IMR-90 (cell line): Measurements from ENCODE around the gene SNRPD3. TPM values are rescaled to one million over a fixed set of nuclear protein-coding genes. Genes with fewer than 3 reads are reported as not detected.
A peak's percentile ranks its signal among the peaks of the same experiment; 100 is the strongest.

Experiments used
- ATAC-seq: fragments of 200-7000 bp; cut with Tn5 transposase; 2 replicates; pipeline ENCODE4 v1.9.1; 2020; ENCODE audit warnings: low read depth, mild to moderate bottlenecking, moderate library complexity
- BruUV-seq: library from RNA; stranded (reverse); fragments of 400-500 nt; replicated peaks from 2 replicates; lab custom pipeline; 2021; lab: Mats Ljungman, UMichigan
- CTCF ChIA-PET: fragments of 300-600 bp; formaldehyde crosslinking; extraction: SDS; loops from one replicate; lab custom pipeline; 2021; ENCODE audit warnings: antibody characterized with exemption; lab: Yijun Ruan, JAX
- POLR2A ChIA-PET: fragments of 300-600 bp; sonication (Branson Sonifier 250); formaldehyde crosslinking; loops from one replicate; lab custom pipeline; 2022; ENCODE audit warnings: antibody characterized with exemption; ENCODE audit not compliant: unreplicated experiment; lab: Charles Lee
- DNase-seq: peaks from one replicate; pipeline ENCODE4 v3.0.0; 2013
- H2AFZ ChIP-seq: replicated peaks from 2 replicates; pipeline ENCODE3; 2013; ENCODE audit warnings: low read length, mild to moderate bottlenecking; ENCODE audit not compliant: poor library complexity
- H2AK5ac ChIP-seq: 2 replicates; pipeline ENCODE4 v1.6.1; 2013; ENCODE audit warnings: low read depth, low read length, inconsistent platforms
- H2AK9ac ChIP-seq: replicated peaks from 2 replicates; pipeline ENCODE3; 2013; ENCODE audit warnings: mild to moderate bottlenecking, low read depth, low read length, moderate library complexity; ENCODE audit not compliant: poor library complexity
- H2BK120ac ChIP-seq: 2 replicates; pipeline ENCODE4 v1.6.1; 2013; ENCODE audit warnings: low read depth, low read length, inconsistent platforms
- H2BK15ac ChIP-seq: 3 replicates; pipeline ENCODE4 v1.6.1; 2013; ENCODE audit warnings: low read depth, low read length, inconsistent platforms
- H2BK20ac ChIP-seq: 2 replicates; pipeline ENCODE4 v1.6.1; 2013; ENCODE audit warnings: low read depth, mild to moderate bottlenecking, inconsistent platforms, low read length, moderate library complexity
- H2BK5ac ChIP-seq: 2 replicates; pipeline ENCODE4 v1.6.1; 2013; ENCODE audit warnings: mild to moderate bottlenecking, low read depth, low read length, inconsistent platforms; ENCODE audit not compliant: poor library complexity, severe bottlenecking
- H3K14ac ChIP-seq: replicated peaks from 2 replicates; pipeline ENCODE4 v1.6.1; 2013; ENCODE audit warnings: low read depth, low read length, inconsistent platforms
- H3K18ac ChIP-seq: 2 replicates; pipeline ENCODE4 v1.6.1; 2013; ENCODE audit warnings: low read depth, low read length, control low read depth
- H3K23ac ChIP-seq: 2 replicates; pipeline ENCODE4 v1.6.1; 2013; ENCODE audit warnings: low read depth, low read length, inconsistent platforms
- H3K27ac ChIP-seq: 2 replicates; pipeline ENCODE4 v1.5.1; 2013; ENCODE audit warnings: mild to moderate bottlenecking, control low read depth, low read length; ENCODE audit not compliant: insufficient read depth
- H3K27me3 ChIP-seq: 2 replicates; pipeline ENCODE4 v1.6.1; 2013; ENCODE audit warnings: low read length; ENCODE audit not compliant: control insufficient read depth, insufficient read depth
- H3K36me3 ChIP-seq: 2 replicates; pipeline ENCODE4 v1.6.1; 2013; ENCODE audit warnings: low read length, mixed read lengths; ENCODE audit not compliant: control insufficient read depth, insufficient read depth
- H3K4ac ChIP-seq: 2 replicates; pipeline ENCODE4 v1.6.1; 2013; ENCODE audit warnings: low read depth, low read length, inconsistent platforms
- H3K4me1 ChIP-seq: 2 replicates; pipeline ENCODE4 v1.6.1; 2013; ENCODE audit warnings: low read length, mixed read lengths; ENCODE audit not compliant: control insufficient read depth, insufficient read depth
- H3K4me2 ChIP-seq: 2 replicates; pipeline ENCODE4 v1.6.1; 2013; ENCODE audit warnings: low read depth, mild to moderate bottlenecking, control low read depth, low read length, moderate library complexity
- H3K4me3 ChIP-seq: 2 replicates; pipeline ENCODE4 v1.5.1; 2013; ENCODE audit warnings: low read depth, mild to moderate bottlenecking, control low read depth, low read length, moderate library complexity; ENCODE audit not compliant: insufficient read depth
- H3K56ac ChIP-seq: 2 replicates; pipeline ENCODE4 v1.6.1; 2013; ENCODE audit warnings: low read length, inconsistent platforms; ENCODE audit not compliant: insufficient read depth; ENCODE audit errors: extremely low read depth
- H3K79me1 ChIP-seq, 2 experiments: 2 replicates each; pipeline ENCODE4 v1.6.1; 2013; ENCODE audit warnings: low read length in 2 of 2, inconsistent platforms in 1 of 2, low read depth in 1 of 2
- H3K9ac ChIP-seq: 2 replicates; pipeline ENCODE4 v1.6.1; 2013; ENCODE audit warnings: low read depth, low read length, control low read depth
- H3K9me1 ChIP-seq: 2 replicates; pipeline ENCODE4 v1.6.1; 2013; ENCODE audit warnings: low read length, inconsistent platforms; ENCODE audit not compliant: insufficient read depth
- H3K9me3 ChIP-seq: 2 replicates; pipeline ENCODE4 v1.6.1; 2013; ENCODE audit warnings: low read length; ENCODE audit not compliant: control insufficient read depth, insufficient read depth
- H4K20me1 ChIP-seq: 2 replicates; pipeline ENCODE4 v1.6.1; 2013; ENCODE audit warnings: low read length, inconsistent platforms; ENCODE audit not compliant: insufficient read depth
- H4K5ac ChIP-seq: 2 replicates; pipeline ENCODE4 v1.6.1; 2013; ENCODE audit warnings: mild to moderate bottlenecking, low read depth, low read length, control low read depth
- H4K8ac ChIP-seq, 2 experiments: 2 replicates each; pipeline ENCODE4 v1.6.1; 2013; ENCODE audit warnings: low read depth in 2 of 2, low read length in 2 of 2, control low read depth in 1 of 2, inconsistent platforms in 1 of 2
- H4K91ac ChIP-seq: 2 replicates; pipeline ENCODE4 v1.6.1; 2013; ENCODE audit warnings: low read depth, low read length, inconsistent platforms; ENCODE audit not compliant: insufficient read depth
- CHD1 ChIP-seq: IDR thresholded peaks from 2 replicates; pipeline ENCODE4 v1.6.1; 2012; ENCODE audit warnings: low read depth, low read length, improper control_type of control experiment
- CTCF ChIP-seq: conservative IDR thresholded peaks from 2 replicates; pipeline ENCODE4 v1.5.1; 2012; ENCODE audit warnings: mild to moderate bottlenecking, low read depth, low read length, improper control_type of control experiment
- ELK1 ChIP-seq: fragments of 150-350 bp; IDR thresholded peaks from 2 replicates; pipeline ENCODE4 v1.6.1; 2016; ENCODE audit warnings: low read depth, mild to moderate bottlenecking, low read length, moderate library complexity, borderline replicate concordance
- MAFK ChIP-seq: IDR thresholded peaks from 2 replicates; pipeline ENCODE4 v1.6.1; 2012; ENCODE audit warnings: low read depth, low read length, improper control_type of control experiment
- MAZ ChIP-seq: IDR thresholded peaks from 2 replicates; pipeline ENCODE4 v1.6.1; 2012; ENCODE audit warnings: low read depth, mild to moderate bottlenecking, low read length, improper control_type of control experiment, moderate library complexity, borderline replicate concordance
- NFE2L2 ChIP-seq: fragments of 150-350 bp; IDR thresholded peaks from 2 replicates; pipeline ENCODE4 v1.6.1; 2016; ENCODE audit warnings: low read depth, mild to moderate bottlenecking, low read length
- POLR2A ChIP-seq: IDR thresholded peaks from 2 replicates; pipeline ENCODE4 v1.6.1; 2012; ENCODE audit warnings: mild to moderate bottlenecking, low read depth, low read length
- RFX5 ChIP-seq: IDR thresholded peaks from 2 replicates; pipeline ENCODE4 v1.8.0; 2012; ENCODE audit warnings: low read depth, mild to moderate bottlenecking, low read length, moderate library complexity
- USF2 ChIP-seq: fragments of 150-350 bp; IDR thresholded peaks from 2 replicates; pipeline ENCODE4 v1.6.1; 2017; ENCODE audit warnings: mild to moderate bottlenecking, antibody characterized with exemption, low read length, low read depth
- WGBS, 2 experiments: methylation state at CpG; one replicate each; pipeline versions ENCODE4 v1.1.5 to v1.1.7; 2013; ENCODE audit warnings: missing lambda C conversion rate in 2 of 2; ENCODE audit not compliant: insufficient read length in 1 of 2; ENCODE audit errors: extremely low coverage in 2 of 2; 5-methylcytosine and 5-hydroxymethylcytosine counted together
- dilution Hi-C: fragments of 300-500 bp; cut with HindIII; formaldehyde crosslinking; loops from one replicate; pipeline ENCODE4 v1.14.3; 2018; ENCODE audit warnings: low sequenced_read_pairs; ENCODE audit not compliant: unreplicated experiment
- in situ Hi-C: fragments of 300-500 bp; cut with MboI; formaldehyde crosslinking; loops from 3 replicates; pipeline ENCODE4 v1.14.3; 2019; ENCODE audit warnings: low sequenced_read_pairs, inconsistent platforms, mixed read lengths
- intact Hi-C: fragments of 100-400 bp; cut with micrococcal nuclease; formaldehyde crosslinking; loops from 2 replicates; pipeline ENCODE4 v1.10.0; 2022
- polyA plus RNA-seq, 3 experiments: library from polyadenylated mRNA; depleted of rRNA; stranded (reverse); fragments of >200 nt; gene quantifications; 2 replicates each; pipeline ENCODE4 v1.2.3, GENCODE V29; 2012; ENCODE audit warnings: low replicate concordance in 1 of 3
- total RNA-seq: library from RNA; depleted of rRNA; stranded (reverse); fragments of >200 nt; gene quantifications from 2 replicates; pipeline ENCODE4 v1.2.3, GENCODE V29; 2012

The SNRPD3 gene
- total and polyA plus RNA-seq, 2 of the 4 experiments (the other 2 are of a cell fraction) = 158 to 283 TPM

GRCh38 chr22:24564376-24565058 is 8.7 kb downstream of the SNRPD3 start:
- Histone ChIP-seq H2BK5ac (no peak overlapping the region), H3K9ac (no peak overlapping the region), H4K91ac (no peak overlapping the region), H3K36me3 (peaks cover 33% of the 10 kb centered on the region), H2BK15ac (no peak overlapping the region), H3K23ac (no peak overlapping the region), H2AK5ac (no peak overlapping the region), H3K27me3 (no peaks in the 10 kb centered on the region), H3K18ac (no peak overlapping the region), H3K9me1 (peaks cover 14% of the 10 kb centered on the region; the same call in 1 of the 2 replicates), H3K27ac (no peak overlapping the region), H4K20me1 (peaks cover 67% of the 10 kb centered on the region), H3K4me2 (no peak overlapping the region), H4K8ac (no peak overlapping the region), H3K14ac (no peak overlapping the region), H2AK9ac (no peak overlapping the region), H4K5ac (no peak overlapping the region), H3K56ac (no peak overlapping the region), H3K4me3 (no peak overlapping the region), H2BK120ac (no peak overlapping the region), H3K4me1 (no peaks in the 10 kb centered on the region; the same call in 1 of the 2 replicates), H2BK20ac (no peak overlapping the region), H3K4ac (no peak overlapping the region), H3K9me3 (no peaks in the 10 kb centered on the region), H3K79me1 (peaks cover 37 to 75% of the 10 kb centered on the region in 2 experiments), H2AFZ (no peak overlapping the region)
- ChIA-PET CTCF (no interaction called here), POLR2A (interaction anchor here (0.5 kb wide), 1 partner anchor 9 kb away, joined by 3 read pairs; no protein-coding TSS in a partner anchor)
- intact Hi-C loops = no loop called here
- ATAC-seq (peak; percentile 59), DNase-seq (no peak)
- BruUV-seq = no TSS peak
- no CpG with 5 or more reads among the region's 2 CpGs for WGBS, 2 experiments
- dilution Hi-C loops = no loop called here
- in situ Hi-C loops = no loop called here
- no peak for TF ChIP-seq MAFK
- TF ChIP-seq NFE2L2 = no peak
- TF ChIP-seq USF2 = no peak
- no peak for TF ChIP-seq CTCF
- no peak for TF ChIP-seq POLR2A
- TF ChIP-seq RFX5 = no peak
- TF ChIP-seq ELK1 = no peak
- TF ChIP-seq MAZ = no peak
- TF ChIP-seq CHD1 = no peak
